Mesenteric fat pad (tissue), 1 donor: ENCODE results near the gene ANKRD63. TPM values are rescaled to one million over a fixed set of nuclear protein-coding genes. Genes with fewer than 3 reads are reported as not detected.

Experiments used
- DNase-seq: peaks from one replicate; pipeline ENCODE4 v3.0.0-alpha.2; 2020; ENCODE audit warnings: low spot score
- total RNA-seq: library from RNA; stranded (reverse); fragmentation: NEBNext Ultra II Directional; extraction: Animal tissue kit (Norgen Biotek cat#: 25700); gene quantifications from one replicate; pipeline ENCODE4 v1.2.1, GENCODE V29; 2021
- donor health status: DM: yes; HTN: yes; CAD: no.

ANKRD63 gene
- total RNA-seq, 1 donor from 2014 or later = not detected

DNA sequence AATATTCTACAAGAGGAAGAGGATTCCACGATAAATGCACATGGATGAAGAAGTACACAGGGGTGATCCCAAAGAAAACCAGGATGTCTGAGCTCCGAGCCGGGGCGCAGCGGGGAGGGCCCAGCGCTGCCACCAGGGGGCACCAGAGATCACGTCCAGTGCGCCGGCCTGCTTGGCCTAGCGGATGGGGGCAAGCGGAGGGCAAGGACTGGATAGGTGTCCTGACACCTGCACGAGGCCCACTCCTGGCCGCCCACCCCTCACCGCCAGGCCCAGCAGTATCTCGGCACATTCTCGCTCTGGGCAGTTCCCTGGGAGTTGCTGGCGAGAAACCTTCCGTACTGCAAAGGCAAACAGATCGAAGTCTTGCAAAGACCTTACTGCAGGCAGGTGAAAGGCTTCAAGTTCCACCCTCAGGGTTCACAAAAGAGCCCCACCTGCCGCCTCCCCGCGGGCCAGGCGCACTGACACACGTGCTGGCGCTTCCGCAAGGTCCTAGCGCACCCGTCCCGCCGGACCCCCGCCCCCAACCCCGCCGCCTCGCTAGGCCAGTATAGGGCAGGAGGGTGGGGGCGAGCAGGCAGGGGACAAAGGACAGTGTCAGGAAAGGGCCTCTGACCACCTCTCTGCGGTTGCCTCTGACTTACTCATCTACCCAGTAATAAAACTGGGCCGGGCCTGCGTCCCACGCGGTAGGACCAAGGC lies 3.3 kb downstream of the ANKRD63 start:
- DNase-seq = no peak

DNA sequence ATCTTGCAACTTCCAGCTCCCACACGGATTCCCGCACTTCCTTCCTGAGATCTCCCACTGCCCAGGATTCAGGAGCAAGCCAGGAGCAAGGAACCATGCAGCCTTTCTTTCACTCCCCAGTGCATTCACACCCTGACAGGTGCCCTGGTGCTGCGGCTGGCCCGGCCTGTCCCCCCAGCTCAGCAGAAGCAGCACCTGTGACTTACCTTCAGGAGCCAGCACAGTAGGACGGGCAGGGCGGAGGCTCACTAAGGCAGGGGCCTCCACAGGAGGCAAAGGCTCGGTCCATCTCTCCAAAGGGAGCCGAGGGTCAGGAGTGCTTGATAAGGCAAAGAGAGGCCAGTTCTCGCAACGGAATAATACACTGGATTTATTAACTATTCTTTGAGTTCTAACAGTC lies 4.8 kb downstream of the ANKRD63 start:
- DNase-seq = no peak

DNA sequence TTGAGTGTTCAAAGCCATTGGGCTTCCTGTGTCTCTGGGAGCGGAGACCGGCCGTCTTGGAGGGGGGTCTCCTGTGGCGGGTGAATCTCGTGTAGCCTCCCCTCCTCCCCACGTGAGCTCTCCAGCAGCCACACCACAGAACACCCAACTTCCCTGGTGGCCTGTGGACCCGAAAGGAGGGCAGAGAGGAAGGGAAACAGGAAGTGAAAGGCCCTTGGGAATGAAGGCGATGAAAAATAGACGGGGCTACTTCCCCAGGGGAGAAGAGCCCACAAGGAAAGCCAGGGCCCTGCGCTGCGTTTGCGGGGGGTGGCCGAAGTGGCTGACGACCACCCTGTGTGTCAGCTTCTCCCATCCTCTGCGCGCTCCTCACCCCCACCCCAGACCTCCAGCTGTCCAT lies 5.4 kb downstream of the ANKRD63 start:
- no peak for DNase-seq

DNA sequence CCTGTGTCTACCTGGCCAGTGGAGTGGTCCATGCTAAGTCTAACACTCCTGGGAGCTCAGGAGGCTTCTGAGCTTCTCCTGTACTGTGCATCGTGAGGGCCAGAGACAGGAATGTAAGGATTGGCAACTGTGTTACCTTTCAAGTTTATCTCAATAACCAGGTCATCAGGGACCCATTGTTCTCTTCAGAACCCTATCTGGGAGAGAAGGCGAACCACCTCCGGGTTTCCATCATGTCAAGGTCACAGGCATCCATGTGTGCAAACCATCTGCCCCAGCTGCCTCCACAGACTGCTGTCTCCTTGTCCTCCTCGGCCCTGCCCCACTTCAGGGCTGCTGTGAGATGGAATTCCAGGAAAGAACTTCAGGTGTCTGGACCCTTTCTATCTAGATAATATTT lies 5.9 kb downstream of the ANKRD63 start:
- no peak for DNase-seq

DNA sequence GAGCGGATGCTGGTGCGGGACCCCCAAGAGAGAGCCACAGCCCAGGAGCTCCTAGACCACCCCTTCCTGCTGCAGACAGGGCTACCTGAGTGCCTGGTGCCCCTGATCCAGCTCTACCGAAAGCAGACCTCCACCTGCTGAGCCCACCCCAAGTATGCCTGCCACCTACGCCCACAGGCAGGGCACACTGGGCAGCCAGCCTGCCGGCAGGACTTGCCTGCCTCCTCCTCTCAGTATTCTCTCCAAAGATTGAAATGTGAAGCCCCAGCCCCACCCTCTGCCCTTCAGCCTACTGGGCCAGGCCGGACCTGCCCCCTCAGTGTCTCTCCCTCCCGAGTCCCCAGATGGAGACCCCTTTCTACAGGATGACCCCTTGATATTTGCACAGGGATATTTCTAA lies 6.9 kb downstream of the ANKRD63 start:
- DNase-seq = no peak

DNA sequence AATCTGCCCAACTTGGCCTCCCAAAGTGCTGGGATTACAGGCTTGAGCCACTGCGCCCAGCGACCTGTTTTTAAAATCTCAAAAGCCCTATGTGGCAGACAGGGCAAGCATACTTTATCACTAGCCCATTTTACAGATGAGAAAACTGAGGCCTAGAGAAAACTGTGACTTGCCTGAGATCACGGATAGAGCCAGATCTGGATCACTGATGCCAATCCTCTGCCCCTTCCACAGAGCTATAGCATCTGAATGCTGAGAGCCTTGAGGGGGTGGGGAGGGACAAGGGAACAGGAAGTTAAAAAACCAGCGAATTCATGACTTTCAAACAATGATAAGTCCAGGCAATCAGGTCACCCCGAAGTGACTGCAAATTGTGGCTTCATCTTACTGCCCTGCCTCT lies 7.3 kb downstream of the ANKRD63 start:
- DNase-seq = no peak

DNA sequence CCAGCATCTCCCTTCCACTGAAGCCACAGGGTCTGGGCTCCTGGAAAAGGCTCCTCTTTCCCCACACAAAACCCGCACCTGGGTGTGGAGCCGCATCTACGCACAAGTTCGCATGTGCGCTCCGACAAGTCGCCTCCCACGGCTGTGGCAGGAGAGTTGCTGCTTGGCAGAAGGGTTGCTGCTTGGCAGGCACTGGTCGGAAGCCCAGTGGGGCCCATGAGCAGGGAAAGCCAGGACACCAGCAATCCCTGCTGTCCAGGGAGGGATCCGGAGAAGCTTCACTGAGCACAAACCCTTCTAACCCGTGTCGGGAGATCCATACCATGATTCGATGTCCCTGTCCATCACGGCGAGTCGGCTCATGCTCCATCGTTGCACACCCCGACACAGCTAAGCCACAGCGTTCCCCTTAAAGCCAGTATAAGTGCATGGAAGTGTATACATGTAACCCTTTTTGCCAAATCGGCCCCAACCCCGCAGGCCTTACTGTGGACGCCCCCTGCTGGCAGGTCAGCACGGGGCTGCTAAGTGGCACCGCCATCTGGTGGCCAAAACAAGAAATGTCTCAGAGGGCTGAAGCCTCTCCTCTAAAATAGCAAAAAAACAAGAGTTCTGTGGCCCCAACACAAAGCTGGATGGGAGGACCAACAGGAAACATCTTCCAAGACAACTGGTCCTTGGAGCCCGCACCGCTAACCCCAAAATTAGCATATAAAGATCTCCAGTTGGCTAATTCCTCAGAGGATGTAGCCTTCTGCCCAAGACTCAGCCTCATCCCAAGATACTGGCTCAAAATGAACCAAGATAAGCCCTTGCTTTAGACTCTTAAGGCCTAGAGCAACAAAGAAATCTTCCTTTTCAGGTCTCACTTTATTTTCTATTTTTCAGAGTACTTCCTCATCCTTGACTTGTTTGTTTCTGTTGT lies 8.3 kb downstream of the ANKRD63 start:
- DNase-seq = no peak

DNA sequence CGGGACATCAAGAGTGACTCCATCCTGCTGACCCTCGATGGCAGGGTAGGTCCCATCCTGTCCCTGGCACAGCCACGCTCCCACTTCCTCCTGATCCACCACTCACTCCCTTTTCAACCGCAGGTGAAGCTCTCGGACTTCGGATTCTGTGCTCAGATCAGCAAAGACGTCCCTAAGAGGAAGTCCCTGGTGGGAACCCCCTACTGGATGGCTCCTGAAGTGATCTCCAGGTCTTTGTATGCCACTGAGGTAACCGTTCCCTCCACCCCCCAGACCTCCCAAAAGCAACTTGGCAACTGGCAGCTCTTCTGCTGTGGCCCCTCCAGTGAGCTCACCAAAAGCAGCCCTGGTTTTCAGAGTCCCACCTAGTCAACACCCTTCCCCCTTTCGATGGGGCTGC lies 9.4 kb downstream of the ANKRD63 start:
- no peak for DNase-seq

DNA sequence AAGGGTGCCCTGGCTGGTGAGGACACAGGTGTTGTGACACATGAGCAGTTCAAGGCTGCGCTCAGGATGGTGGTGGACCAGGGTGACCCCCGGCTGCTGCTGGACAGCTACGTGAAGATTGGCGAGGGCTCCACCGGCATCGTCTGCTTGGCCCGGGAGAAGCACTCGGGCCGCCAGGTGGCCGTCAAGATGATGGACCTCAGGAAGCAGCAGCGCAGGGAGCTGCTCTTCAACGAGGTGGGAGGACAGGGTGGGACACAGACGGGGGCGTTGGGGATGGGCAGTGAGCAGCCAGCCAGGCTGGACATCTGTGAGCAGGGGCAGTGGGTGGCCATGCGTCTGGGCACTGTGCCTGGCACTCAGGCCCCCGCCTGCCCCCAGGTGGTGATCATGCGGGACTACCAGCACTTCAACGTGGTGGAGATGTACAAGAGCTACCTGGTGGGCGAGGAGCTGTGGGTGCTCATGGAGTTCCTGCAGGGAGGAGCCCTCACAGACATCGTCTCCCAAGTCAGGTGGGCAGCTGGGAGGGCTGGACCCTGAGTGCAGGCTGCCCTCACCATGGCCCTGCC lies 10.3 kb downstream of the ANKRD63 start:
- no peak for DNase-seq

DNA sequence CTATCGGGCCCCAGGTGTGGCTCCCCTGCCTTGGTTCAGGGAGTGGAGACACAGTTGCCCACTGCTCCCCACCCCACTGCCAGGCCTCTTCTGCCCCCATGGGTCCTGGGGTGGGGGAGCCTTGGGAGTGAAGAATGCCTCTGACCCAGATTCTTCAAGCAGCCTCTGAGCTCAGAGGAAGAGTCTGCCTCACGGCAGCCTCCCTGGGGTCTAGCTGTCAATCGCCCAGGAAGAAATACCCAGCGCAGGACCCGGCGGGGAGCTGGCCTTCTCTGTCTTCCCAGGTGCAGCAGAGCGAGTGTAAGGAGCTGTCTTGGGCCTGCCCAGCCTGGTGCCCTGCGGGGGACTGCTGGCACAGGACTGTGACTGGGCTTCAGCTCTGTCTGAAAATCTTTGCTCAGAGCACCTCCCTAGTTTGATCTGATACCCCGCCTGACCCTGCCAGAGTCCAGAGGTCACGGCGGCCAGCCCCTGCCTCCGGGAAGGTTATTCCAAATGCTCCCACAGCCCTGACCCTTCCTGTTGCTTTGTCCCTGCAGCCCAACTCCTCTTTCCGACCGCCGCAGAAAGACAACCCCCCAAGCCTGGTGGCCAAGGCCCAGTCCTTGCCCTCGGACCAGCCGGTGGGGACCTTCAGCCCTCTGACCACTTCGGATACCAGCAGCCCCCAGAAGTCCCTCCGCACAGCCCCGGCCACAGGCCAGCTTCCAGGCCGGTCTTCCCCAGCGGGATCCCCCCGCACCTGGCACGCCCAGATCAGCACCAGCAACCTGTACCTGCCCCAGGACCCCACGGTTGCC lies 11.0 kb downstream of the ANKRD63 start:
- DNase-seq = no peak

DNA sequence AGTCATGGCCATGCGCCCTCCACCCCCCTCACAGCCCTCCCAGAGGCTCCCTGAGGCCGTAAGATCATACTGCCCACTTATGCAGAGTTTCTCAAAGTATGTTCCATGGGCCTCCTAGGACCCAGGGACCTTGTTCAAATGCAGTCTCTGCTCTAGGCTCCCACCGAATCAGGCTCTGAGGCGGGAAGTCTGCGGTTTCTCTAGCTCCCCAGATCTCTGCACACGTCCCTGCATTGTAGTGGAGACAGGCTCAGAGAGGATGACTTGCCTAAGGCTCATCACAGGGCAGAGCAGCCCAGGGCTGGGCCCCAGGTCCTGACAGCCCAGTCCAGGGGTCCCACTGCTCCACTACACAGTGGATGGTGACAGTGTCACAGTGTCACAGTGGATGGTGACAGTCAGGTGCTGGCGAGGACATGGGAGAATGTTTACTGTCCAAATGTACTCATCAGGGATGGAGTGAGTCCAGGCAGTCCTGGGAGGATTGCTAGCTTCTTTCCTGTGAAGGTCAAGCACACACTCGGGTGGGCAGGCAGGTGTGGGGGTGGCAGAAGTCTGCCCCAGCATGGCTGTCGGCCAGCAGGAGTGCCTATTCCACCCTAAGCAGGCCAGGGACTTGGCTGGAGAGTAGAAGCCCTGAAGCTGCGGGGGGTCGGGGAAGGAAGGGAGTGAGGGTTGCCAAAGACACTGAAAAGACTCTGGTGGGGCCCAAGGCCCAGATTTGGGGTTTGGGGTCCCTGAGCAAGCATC lies 12.4 kb downstream of the ANKRD63 start:
- no peak for DNase-seq

DNA sequence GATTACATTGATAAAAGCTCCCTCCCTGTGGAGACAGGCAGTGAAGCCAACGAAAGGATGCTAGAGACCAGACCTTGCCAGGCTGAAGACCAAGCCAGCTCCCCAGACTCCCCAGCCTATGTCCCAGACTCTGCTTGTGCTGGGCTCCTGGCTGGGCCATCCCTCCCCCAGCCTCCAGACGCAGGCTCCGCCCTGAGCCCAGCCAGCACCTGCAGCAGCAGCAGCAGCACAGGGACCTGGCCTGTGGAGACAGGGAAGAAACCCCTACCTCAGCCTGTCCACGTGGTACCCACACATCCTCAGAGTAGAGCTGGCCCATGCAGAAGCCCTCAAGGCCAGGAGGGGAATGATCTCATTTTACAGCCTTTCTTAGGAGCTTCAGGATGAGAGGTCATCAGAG lies 13.3 kb downstream of the ANKRD63 start:
- no peak for DNase-seq

DNA sequence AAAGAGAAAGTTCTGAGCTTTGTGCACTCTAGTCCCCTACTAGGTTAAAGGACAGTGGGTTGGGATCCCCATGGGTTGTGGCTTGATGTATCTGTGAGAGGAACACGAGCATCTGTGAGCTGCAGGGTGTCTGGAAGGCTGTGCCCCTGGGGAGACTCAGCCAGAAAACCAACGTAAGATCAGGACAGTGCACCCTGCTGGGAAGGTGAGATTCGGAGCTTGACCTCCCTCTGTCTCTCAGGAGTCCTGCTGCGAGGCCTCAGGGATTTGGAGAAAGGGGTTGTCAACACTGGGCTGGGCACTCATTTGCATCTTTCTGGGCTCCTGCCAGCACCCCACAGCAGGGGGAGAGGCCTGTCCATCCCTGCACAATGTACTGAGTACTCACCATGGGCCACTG lies 15.2 kb downstream of the ANKRD63 start:
- no peak for DNase-seq

DNA sequence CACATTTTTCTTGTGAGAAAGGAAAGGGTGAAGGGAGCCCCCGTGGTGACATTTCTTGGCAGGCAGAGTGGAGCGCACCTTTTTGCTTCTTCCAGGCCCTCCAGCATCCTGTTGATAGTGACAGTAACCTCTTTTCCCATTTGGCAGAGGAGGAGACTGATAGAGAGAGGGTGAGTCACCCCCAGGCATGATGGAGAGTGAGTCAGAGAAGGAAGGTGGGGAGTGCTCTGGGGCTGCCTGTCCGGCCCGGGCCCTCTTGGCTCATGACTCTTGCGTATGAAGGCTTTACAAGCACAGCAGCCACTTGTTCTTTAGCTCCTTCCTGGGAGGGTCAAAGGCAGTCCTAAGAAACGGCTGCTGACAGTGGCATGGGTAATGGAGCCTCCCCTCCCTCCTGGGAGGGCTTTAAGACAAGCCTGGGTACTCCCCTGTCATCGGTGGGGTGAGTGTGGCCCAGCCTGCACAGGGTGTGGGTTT lies 16.0 kb downstream of the ANKRD63 start:
- DNase-seq = no peak

DNA sequence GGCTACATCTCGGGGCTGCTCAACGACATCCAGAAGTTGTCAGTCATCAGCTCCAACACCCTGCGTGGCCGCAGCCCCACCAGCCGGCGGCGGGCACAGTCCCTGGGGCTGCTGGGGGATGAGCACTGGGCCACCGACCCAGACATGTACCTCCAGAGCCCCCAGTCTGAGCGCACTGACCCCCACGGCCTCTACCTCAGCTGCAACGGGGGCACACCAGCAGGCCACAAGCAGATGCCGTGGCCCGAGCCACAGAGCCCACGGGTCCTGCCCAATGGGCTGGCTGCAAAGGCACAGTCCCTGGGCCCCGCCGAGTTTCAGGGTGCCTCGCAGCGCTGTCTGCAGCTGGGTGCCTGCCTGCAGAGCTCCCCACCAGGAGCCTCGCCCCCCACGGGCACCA lies 17.0 kb downstream of the ANKRD63 start:
- DNase-seq = no peak

DNA sequence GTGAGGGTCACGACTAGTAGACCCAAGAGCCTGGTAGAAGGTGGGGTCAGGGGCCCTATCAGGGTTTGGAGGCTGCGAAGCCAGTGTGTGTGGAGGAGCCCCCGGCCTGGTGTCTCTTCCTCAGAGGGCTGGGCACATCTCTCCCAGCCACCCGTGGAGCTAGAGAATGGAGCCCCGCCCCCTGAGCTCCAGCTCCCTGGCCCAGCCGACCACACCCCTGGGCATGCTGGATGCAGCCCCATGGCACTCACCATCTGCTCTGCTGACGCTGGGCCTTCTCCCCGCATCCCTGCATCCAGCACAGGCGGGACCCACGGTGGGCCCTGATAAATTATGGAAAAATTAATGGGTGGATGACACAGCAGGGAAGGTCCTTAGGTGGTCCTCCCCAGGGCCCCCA lies 17.5 kb downstream of the ANKRD63 start:
- no peak for DNase-seq

DNA sequence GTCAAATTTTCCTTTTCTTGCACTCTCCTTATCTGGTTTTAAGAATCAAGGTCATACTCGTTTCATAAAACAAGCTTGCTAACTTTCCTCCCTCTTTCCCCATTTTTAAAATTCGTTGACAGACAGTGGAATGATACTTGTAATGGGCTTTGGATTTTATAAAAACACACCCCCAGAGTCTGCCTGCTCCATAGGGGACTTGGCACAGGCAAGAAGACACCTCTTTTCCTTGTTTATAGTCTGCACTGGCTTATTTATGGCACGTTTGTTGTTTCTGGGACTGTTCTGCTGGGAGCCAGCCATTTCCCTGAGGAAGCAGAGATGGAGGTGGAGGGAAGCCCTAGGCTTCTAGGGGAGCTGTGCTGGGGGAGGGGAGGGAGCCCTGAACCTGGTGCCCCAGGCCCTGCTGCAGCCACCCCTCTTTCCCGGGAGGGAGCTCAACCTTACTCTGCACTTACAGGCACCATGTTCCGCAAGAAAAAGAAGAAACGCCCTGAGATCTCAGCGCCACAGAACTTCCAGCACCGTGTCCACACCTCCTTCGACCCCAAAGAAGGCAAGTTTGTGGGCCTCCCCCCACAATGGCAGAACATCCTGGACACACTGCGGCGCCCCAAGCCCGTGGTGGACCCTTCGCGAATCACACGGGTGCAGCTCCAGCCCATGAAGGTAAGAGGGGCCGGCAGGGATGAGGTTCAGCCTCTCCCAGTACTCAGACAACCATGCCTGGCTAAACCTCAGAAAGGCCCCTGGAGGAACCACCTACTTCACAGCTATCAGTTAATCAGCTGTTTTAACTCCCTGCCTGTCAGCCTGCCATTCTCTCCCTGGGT lies 18.3 kb downstream of the ANKRD63 start:
- no peak for DNase-seq

DNA sequence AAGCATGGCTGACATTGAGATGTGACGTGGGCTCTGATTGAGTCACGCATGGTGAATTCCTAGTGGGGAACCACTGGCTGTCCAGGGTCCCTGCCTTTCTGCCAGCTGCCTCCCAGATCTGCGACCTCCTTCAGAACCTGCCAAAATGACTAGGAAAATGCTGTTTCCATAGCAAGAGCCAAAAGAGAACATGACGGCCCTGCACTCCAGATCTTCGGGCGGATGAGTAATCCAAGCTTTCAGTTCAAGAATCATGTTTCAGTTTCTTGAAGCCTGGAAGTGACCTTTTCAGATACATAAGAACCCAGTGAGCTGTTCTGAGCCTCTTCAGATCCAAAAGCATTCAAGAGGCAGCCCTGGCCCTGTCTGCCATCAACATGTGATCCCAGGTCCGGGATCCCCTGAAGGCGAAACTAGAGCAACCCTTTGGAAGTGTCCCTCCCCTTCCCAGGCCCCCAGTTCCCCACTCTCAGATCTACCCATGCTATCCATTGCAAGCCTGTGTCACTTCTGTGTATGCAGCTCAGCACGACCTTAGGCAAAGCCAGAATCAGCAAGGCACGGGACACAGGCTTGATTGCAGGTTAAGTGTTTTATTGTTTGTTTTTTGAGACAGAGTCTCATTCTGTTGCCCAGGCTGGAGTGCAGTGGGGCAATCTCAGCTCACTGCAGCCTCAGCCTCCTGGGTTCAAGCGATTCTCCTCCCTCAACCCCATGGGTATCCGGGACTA lies 19.7 kb downstream of the ANKRD63 start:
- DNase-seq = no peak

DNA sequence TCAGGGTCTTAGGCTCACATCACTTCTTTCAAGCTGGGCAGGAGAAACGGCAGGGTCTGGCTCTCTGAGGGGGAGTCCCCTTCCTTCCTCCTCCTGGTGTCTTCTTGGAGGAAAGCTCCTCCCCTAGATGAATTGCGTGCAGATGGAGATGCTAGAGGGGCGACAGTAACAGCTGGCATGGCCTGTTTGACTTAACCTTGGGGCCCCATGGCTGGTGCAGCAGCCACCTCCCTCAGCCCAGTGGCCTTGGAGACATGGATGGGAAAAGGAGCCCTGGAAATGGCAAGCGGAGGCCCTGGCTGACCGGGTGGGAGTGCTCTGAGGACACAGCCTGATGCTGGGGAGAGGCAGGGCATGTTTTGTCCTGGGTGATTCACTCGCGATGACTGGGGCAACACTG lies 23.8 kb downstream of the ANKRD63 start:
- DNase-seq = no peak
